SK-N-MC (cell line): ENCODE results near the gene MAPRE3.

Experiments used
- EZH2 ChIP-seq: fragments of 200-600 bp; sonication (generic); IDR thresholded peaks from one replicate; pipeline ENCODE4 v1.6.1; 2017; ENCODE audit warnings: antibody characterized with exemption
- FOXP2 ChIP-seq: optimal IDR thresholded peaks from 2 replicates; pipeline ENCODE3; 2011; ENCODE audit warnings: mild to moderate bottlenecking, moderate library complexity; ENCODE audit not compliant: insufficient read depth; ENCODE audit errors: extremely low read length, control extremely low read depth
- POLR2AphosphoS5 ChIP-seq: IDR thresholded peaks from 2 replicates; pipeline ENCODE4 v1.6.1; 2012; ENCODE audit warnings: mild to moderate bottlenecking, low read depth, low read length, borderline replicate concordance

GRCh38 chr2:26951236-26951635, 19.2 kb upstream of the MAPRE3 start:
- TF ChIP-seq POLR2AphosphoS5 (no peak), EZH2 (no peak), FOXP2 (no peak)
